HuH-7 (cell line): Measurements from ENCODE around the gene ACAN.
"Not testable (repeated sequence)": the region's sequence is repeated elsewhere in the genome, so short reads cannot be mapped to it uniquely, and the experiment has no call there.

Experiments
- DNase-seq: peaks from one replicate; pipeline ENCODE4 v3.0.0; 2011; ENCODE audit warnings: low spot score

The ACAN gene

GRCh38 chr15:88902846-88903245, 99.6 kb downstream of the ACAN start:
- DNase-seq = no peak

- no peak for DNase-seq
Measured at GRCh38 chr15:88904257-88904623, 101.0 kb downstream of the ACAN start.

- DNase-seq = peak; percentile 88
Measured at GRCh38 chr15:88904624-88905327, 101.5 kb downstream of the ACAN start.

- no peak for DNase-seq
Measured at GRCh38 chr15:88905576-88905975, 102.3 kb downstream of the ACAN start.

- DNase-seq = no peak
Measured at GRCh38 chr15:88906130-88906529, 102.9 kb downstream of the ACAN start.

GRCh38 chr15:88906551-88906950, 103.3 kb downstream of the ACAN start:
- DNase-seq = no peak

GRCh38 chr15:88907111-88907510, 103.9 kb downstream of the ACAN start:
- no peak for DNase-seq

GRCh38 chr15:88908123-88908522, 104.9 kb downstream of the ACAN start:
- no peak for DNase-seq

- DNase-seq = no peak
Measured at GRCh38 chr15:88908697-88909621, 105.7 kb downstream of the ACAN start.

GRCh38 chr15:88909956-88910831, 107.0 kb downstream of the ACAN start:
- DNase-seq = no peak

- DNase-seq = no peak
Measured at GRCh38 chr15:88911766-88912118, 108.5 kb downstream of the ACAN start.

- no peak for DNase-seq
Measured at GRCh38 chr15:88912500-88912921, 109.3 kb downstream of the ACAN start.

- DNase-seq = peak; percentile 84
Measured at GRCh38 chr15:88913017-88913849, 110.0 kb downstream of the ACAN start, which contains the start of gene MFGE8. Gene MFGE8, minus strand, starts transcription at chr15:88913379. Its CDS starts 60 bp downstream, at chr15:88913319.

- no peak for DNase-seq
Measured at GRCh38 chr15:88913850-88914169, 110.6 kb downstream of the ACAN start.

GRCh38 chr15:88915354-88915753, 112.1 kb downstream of the ACAN start:
- DNase-seq = no peak

- DNase-seq = no peak
Measured at GRCh38 chr15:88917760-88918159, 114.5 kb downstream of the ACAN start.

GRCh38 chr15:88918738-88919137, 115.5 kb downstream of the ACAN start:
- no peak for DNase-seq

GRCh38 chr15:88920186-88920891, 117.1 kb downstream of the ACAN start:
- no peak for DNase-seq

- not testable (repeated sequence) for DNase-seq
Measured at GRCh38 chr15:88920892-88921435, 117.7 kb downstream of the ACAN start.
